Stimulated activated CD4-positive, alpha-beta T cell treated with anti-CD3 and anti-CD28 coated beads, Interleukin-15, amount 100 ng/mL, for 48 hours (primary cell): ENCODE measurements around the gene GPR148.

Experiments used
- DNase-seq, 2 donors: peaks; one replicate each; pipeline ENCODE4 v3.0.0-alpha.2; 2020; ENCODE audit warnings: low read depth in 2 of 2

Gene GPR148

DNA sequence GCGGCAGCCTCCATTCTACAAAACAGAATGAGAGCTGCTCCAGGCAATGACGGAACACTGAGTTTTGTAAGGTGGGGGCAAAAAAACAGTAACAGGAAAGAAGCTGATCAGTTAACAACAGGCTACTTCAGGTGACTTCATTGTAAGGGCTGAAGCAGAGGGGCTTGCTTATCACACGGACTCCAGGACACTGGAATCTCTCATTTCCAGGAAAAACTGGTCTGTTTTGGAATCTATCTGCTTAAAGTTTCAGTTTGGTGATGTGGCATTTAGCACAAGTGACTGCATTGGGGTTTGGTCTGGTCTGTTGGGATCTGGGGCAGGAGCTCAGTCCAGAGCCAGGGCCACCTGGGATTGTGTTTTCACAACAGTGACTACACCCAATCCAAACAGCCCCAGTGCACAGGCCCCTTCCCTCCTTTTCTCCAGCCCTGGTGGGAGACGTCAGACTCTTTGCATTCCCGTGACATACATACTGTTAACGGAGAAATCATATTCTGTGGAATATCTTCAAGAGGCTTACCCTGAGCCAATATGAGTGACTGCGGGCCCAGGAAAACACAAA lies 40.6 kb downstream of the GPR148 start:
- DNase-seq, result no peak

DNA sequence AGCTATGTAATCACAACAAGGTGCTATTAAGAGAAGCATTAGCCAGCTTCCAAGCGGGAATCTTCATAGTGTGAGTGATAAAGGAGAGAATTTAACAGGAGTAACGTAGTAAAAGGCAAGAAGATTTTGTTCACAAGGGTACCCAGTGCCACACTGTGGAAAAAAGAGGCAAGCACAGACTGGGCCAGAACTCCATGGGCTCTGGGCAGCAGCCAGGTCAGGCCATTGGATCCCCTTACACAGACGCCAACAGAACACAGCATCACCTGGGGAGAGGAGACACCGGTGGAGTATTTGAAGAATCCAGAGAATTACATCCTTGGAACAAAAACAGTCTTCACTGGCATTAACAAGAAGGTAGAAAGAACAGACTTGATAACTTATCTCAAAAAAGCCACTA lies 47.7 kb downstream of the GPR148 start:
- no peak for DNase-seq

DNA sequence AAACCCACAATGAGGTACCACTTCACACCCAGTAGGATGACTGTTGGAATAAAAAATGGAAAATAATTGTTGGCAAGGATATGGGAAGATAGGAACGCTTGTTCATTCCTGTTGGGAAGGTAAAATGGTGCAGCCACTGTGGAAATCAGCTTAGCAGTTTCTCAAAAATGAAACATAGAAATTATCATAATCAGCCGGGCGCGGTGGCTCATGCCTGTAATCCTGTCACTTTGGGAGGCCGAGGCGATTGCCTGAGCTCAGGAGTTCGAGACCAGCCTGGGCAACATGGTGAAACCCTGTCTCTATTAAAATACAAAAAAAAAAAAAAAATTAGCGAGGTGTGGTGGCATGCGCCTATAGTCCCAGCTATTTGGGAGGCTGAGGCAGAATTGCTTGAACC lies 49.9 kb downstream of the GPR148 start:
- DNase-seq, result no peak
